ENCODE data around the gene GRN.
"Not testable (repeated sequence)": the region's sequence is repeated elsewhere in the genome, so short reads cannot be mapped to it uniquely, and the experiment has no call there.

The GRN gene

DNA sequence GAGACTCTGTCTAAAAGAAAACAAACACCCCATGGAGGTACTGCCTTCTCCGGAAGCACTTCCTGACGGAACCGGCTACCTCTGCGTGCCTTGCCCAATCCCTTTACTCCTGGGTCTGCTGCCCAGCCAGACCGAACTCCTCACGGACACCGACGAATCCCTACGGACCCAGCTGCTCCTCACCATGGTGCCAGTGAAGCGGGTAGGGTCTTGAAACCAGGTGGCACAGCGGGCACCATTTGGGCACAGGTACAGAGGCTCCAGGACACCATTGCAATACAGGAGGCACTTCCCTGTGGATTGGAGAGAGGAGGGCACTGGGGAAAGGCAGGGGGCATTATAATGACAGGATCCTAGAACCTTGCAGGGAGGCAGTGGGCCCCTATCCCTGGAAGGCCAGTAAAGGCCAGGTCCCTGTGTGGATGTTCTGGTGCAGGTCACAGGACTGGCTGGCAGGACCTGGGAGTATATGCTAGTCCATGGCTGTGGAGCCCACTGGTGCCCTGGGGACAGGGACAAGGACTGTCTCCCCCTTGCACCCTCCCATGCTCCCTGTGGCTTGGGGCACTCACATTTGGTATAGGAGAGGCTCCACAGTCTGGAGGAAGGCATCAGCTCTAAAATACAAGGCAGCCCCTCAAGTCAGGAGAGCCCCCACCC, 22.7 kb upstream of the GRN start:
- no peak for DNase-seq

DNA sequence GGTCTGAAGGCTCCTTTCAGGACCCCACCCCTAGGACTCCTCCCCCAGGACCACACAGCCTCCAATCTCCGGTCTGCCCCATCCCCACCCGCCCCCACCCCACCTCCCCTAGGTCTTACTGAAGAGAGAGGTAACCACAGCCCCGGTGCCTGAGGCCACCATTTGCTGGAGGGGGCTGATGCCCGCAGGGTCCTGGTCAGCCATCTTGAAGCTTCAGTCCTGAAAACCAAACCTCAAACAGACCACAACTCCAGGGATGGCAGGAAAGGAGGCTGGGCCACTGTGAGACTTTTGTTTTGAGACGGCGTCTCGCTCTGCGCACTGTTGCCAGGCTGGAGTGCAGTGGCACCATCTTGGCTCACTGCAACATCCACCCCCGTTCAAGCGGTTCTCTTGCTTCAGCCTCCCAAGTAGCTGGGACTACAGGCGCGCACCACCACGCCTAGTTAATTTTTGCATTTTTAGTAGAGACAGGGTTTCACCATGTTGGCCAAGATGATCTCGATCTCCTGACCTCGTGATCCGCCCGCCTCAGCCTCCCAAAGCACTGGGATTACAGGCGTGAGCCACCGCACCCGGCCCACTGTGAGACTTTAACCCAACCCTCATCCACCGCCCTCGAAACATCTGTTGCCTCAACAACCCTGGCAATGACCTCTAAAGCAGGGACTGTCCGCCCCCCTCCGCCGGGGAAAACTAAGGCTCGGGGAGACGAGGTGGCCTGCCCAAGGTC, 21.6 kb upstream of the GRN start:
- DNase-seq = no peak

DNA sequence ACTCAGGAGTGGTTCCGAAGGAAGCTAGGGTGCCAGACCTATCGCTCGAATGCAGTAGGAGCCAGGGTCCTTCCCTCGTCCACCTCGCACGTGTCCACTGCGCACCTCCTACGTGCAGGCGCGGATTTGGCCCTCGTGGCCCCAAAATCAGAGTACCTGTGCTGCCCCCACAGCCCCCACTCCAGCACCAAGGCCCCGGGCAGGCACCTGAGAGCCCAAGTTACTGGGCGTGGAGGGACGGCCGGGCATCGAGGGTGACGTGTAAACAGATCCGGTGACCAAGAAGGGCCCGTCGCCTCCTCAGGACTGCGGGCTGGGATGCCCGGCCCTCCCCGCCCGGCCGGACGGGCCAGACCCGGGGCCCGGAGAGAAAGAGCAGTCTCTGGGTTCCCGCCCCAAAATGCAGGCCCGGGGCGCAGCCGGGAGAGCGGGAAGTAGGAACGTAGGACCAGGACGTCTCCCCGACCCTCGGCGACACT, 21.0 kb upstream of the GRN start:
- no peak for DNase-seq

DNA sequence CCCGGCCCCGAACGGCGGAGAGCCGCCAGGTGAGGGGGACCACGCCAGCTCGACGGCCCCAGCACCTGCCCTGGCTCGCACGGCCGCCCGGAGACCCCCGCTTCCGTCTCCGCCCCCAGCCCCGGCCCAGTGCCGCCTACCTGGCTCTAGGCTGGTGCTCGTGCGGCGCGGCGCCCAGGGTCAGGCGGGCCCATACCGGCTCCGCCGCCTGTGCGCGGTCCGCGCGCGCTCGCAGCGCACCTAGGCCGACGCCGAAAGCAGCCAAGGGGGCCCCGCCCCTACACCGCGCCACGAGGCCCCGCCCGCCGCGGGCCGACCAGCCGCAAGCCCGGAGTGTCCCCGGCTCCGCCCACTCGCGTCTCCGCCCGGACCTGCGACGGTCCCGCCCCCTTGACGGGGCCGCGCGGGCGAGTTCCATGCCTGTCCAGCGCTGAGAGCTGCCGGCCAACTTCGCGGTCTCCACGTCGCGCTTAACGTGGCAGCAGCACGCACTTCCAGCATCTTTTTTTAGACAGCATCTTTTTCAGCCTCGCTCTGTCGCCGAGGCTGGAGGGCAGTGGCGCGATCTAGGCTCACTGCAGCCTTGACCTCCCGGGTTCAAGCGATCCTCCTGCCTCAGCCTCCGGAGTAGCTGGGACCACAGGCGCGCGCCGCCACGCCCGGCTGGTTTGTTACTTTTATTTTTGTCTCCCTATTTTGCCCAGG, 20.4 kb upstream of the GRN start, which contains the start of gene SLC25A39:
Gene SLC25A39 (minus strand): TSS at position 253 of the 705 bp plus-strand sequence. CDS start 1,261 bp downstream, outside the sequence.
- DNase-seq = peak; percentile 97

DNA sequence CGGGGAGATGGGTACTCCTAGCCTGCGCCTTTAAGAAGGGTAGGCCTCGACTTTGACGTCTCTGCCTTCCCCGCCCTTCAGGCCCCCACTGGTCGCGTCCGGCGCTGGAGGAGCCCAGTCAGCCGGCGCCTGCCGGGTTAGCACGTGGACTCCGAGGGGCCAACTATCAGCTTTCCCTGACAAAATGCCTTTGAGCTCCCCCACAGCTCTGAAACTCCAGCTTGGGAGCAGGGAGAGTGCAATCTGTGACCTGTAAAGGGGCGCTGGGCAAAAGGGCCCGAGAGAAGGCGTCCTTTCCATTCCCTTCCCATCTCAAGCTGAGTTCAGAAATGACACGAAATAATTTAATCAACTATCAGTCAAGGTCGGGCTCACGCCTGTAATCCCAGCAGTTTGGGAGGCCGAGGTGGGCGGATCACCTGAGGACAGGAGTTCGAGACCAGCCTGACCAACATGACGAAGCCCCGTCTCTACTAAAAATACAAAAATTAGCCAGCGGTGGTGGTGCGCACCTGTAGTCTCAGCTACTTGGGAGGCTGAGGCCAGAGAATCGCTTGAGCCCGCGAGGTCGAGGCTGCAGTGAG, 18.1 kb upstream of the GRN start:
- DNase-seq = peak; percentile 97

DNA sequence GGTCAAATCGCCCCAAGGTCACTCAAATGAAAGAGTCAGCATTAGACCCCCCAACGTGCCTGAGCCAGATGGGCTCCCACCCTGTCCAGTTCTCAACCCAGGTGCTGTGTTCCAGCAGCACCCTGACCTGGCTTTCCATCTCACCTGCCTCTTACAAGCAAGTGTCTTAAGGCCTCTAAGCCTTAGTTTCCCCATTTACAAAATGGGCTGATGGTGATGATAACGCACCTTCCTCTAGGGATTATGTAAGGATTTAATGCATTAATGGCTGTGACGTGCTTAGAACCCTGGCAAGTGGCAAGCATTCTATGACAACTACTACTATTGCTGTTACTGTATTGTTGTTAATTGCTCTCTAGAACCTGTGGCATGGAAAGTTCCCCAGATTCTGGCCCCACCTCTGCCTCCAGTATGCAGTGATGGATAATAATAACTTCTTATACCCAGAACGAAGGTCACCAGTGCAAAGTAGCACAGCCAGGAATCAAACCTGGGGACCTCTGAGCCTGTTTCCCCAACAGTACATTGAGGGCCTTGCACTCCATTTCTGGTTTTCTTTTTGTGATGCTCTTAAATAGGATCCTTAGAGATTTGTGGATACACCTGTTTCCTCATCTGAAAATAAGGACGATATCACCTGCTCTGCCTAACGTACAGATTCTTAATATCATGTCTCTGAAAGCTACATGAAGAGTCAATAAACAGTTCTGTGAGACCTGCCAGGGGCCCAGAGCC, 17.2 kb upstream of the GRN start:
- DNase-seq = no peak

DNA sequence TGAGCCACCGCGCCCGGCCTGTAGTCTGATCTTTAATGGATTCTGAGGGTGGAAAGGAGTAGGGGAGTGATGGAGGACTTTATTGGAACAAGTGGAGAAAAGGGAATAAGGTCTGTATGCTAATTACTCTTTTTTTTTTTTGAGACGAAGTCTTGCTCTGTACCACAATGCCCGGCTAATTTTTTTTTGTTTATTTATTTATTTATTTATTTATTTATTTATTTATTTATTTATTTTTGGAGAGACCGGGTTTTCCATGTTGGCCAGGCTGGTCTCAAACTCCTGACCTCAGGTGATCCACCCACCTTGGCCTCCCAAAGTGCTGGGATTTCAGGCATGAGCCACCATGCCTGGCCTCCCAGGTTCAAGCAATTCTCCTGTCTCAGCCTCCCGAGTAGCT, 15.6 kb upstream of the GRN start:
- not testable (repeated sequence) for DNase-seq

DNA sequence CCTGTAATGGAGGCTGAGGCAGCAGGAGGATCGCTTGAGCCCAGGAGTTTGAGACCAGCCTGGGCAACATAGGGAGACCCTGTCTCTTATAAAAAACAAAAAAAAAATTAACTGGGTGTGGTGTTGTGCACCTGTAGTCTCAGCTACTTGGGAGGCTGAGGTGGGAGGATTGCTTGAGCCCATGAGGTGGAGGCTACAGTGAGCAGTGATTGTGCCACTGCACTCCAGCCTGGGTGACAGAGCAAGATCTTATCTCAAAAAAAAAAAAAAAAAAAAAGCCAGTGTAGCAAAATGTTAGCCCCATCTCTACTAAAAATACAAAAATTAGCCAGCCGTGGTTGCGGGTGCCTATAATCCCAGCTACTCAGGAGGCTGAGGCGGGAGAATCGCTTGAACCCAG, 14.8 kb upstream of the GRN start:
- DNase-seq = not testable (repeated sequence)

DNA sequence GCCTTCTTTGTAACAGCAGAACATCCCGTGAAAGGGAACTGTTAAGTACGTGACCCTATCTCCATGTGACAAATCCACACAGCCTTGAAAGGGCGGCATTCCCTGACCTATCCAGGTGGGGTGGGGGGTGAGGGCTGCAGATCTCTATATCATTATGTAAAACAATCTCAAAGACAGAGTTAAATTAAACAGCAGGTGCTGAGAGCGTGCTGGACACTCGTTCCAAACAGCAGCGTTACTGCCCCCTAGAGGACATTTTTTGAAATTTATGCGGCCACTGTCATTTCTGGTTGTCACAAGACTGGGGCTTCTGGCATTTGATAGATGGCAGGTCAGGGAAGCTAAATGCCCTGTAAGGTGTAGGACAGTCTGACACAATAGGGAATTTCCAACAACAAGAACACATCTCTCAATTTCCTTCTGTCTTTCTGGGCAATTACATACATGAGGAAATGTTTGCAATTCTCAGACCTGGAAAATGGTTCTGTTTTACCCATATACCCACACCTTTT, 13.8 kb upstream of the GRN start:
- peak; percentile 96 for DNase-seq

DNA sequence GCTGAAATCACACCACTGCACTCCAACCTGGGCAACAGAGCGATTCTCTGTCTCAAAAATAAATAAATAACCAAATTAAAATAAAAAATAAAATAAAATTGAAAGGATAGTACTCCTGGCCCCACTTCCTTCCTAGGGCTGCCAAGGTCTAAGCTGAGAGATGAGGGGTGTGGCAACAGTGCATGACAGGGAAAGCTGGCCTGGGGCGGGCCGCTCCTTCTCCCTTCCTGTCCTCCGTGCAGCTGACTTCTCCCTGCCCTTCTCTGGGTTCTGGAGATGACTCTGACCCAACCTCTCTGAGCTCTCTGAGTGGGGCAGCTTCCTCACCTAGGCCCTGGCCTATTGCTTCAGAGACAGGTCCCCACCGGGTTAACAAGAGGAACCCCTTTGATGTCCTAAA, 11.7 kb upstream of the GRN start:
- DNase-seq = no peak

DNA sequence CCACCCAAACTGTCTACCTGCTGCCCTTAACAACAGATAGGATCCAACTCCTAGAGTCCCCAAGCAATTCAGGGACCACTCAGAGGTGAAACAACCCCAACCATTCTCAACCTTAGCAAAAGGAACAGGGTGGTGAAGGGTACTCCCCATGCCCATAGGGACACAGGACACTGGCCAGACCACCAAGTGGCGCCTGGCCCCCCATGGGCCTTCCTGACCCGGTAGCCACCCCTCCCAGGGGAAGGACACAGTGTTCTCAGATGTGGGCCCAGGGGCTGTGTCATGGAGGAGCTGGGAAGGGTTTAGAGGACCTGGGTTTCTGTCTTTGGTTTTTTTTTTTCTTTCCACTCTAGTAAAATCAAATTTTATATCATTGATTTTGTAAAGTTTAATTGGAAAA, 10.8 kb upstream of the GRN start:
- no peak for DNase-seq

DNA sequence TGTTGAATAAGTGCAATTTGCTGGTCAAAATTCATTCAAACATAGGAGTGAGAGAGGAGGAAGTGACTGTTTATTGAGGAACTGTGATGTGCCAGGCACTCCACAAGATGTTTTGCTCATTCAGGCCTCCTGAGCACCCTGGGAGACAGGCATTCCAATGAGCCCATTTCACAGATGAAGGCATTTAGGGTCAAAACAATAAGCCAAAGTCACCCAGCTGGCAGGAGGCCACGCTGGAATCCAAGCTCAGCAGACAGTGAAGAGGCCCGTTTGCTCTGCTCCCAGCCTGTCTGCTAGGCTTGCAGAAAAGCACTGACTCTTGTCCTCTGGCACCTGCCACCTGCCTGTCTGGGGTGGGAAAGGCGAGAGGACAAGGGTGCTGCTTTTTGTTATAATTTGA, 10.4 kb upstream of the GRN start:
- DNase-seq = no peak

DNA sequence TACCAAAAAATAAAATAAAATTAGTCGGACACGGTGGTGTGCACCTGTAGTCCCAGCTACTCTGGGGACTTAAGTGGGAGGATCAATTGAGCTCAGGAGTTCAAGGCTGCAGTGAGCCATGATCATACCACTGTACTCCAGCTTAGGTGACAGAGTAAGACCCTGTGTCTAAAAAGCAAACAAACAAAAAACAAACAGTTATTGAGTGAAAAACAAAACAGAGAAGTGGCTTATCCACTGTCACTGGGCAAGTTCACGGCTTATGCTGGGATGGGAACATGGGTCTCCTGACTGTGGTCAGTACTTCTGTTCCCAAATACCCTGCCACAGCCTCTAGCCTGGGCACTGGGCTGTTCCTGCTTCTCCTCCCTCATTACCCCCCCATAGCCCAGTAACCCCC, 9.5 kb upstream of the GRN start:
- DNase-seq = no peak

DNA sequence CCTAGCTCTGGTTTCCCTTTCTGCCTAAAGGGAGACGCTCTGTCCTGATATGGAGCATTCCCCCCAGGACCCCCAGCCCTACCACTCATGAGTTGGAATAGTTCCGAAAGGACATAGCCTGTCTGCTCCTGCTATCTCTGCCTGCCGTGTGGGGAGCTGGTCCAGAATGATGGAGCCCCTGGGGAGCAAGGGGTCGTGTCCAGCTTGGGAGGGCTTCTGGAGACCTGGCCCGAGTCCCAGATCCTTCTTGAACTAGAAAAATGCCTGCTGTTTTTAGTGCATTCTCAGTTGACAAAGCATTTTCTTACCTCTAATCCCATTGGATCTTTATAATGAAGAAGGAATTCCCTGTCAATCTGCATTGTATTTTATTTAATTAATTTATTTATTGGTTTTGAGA, 9.1 kb upstream of the GRN start:
- no peak for DNase-seq

DNA sequence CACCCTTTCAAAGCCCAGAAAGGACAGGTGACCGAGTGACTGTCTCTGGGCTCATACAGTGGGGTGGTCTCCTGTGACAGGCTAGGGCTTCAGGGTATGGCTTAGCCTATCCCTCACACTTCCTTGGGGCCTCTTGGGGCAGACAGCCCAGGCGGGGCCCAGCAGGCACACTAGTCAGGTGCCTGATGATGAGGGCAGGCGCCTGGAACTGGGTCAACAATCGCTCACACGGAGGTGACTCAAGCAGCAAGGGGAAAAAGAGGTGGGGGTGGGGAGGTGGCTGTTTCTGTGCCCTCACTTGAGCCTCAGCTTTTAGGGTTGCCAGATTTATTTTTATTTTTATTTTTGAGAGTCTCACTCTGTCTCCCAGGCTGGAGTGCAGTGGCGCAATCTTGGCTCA, 6.4 kb upstream of the GRN start:
- DNase-seq = no peak

DNA sequence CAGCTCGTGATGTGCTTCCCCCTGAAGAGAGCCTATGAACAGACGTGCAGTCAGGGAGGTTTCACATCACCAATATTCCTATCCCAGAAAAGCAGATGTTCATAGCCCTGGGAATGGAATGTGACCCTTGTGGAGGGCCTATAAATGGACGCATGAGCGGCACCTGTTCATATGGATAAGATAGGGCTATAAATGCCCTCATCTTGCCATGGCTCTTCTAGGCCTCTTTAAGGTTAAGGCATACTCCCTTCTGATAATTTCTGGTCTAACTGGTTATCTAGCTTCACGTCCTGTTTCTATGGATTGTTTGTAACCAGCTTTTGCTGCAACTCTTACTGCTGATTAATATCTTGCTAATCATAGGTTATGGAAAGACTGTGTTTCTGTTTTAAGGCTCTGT, 4.5 kb upstream of the GRN start:
- DNase-seq = not testable (repeated sequence)

DNA sequence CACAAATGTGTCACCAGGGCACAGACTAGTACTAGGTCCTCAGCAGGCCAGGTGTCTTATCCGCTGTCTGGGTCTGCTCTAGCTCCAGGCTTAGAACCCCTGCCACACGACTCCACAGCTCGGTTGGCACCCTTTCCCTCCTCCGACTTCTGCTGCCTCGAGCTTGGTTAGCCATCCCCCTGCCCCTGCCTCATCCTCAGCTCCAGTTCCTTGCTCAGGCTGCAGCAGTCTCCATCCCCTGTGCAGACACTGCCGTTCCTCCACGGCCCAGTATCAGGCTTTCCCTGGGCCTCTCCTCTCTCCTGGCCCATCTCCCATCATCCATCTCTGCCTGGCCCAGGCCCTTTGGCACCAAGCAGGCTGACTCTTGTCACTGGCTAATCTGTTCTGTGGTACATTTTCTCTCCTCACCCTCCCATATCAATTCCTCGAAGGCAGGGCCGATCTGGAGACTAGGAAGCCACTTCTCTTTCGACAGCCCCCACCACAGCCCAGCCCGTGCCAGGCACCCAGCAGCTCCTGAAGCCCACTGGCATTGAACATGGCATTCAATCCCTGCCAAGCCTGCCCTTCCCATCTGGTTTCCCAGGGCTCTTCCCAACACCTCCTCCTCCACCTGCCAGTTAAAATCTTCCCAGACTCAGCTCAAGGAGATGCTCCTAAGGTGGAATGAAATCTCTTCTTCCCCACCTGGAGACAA, 1.4 kb upstream of the GRN start:
- no peak for DNase-seq

DNA sequence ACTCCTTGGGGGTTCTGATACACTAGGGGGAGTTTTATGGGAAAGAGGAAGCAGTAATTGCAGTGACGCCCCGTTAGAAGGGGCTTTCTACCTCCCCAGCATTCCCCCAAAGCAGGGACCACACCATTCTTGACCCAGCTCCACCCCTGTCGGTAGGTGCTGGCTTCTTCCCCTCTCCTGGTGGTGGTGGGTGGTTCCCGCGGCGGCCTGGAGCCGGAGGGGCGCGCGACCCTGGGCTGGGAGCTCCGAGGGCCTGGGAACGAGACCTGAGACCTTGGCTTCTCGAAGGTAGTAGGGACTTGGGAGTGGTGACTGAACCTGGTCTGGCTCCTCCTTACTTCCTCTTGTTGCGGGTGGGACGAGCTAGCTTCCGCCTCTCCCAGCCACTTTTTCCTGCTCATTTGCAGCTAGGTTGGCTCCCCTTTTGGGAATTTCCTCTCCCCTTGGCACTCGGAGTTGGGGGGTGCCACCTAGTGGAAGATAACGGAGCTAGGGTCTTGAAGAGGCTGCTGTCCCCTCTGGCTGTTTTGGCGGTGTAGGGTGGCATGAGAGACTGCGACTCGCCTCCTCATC, 438 bp downstream of the GRN start:
- DNase-seq = peak; percentile 93

DNA sequence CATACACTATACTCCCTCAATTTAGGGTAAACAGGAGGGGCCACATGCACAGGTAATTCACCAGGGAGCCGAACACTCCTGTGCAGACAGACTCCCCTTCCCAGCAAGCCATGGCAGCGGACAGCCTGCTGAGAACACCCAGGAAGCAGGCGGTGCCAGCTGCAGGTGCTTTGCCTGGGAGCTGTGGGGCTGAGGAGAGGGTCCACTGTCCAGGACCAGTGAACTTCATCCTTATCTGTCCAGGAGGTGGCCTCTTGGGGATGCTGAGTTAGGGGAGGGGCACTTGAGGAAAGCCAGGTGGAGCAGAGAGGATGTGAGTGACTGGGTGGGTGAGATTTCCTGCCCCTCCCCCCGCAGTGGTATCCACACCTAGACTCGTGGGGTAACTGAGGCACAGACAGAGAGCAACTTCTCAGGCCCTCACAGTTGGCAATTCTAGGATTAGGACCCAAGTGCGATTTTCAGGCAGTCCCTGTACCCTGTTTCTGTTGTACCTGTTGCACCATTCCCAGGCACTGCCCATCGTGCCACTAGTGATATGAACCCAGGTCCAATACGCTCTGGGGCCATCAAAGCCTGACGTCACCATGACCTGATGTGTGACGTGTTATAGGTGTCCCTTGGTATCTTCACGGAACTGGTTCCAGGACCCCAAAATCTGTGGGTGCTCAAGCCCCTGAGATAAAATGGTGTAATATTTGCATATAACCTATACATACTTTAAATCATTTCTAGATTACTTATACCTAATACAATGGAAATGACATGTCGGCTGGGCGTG, 1.2 kb downstream of the GRN start:
- no peak for DNase-seq

DNA sequence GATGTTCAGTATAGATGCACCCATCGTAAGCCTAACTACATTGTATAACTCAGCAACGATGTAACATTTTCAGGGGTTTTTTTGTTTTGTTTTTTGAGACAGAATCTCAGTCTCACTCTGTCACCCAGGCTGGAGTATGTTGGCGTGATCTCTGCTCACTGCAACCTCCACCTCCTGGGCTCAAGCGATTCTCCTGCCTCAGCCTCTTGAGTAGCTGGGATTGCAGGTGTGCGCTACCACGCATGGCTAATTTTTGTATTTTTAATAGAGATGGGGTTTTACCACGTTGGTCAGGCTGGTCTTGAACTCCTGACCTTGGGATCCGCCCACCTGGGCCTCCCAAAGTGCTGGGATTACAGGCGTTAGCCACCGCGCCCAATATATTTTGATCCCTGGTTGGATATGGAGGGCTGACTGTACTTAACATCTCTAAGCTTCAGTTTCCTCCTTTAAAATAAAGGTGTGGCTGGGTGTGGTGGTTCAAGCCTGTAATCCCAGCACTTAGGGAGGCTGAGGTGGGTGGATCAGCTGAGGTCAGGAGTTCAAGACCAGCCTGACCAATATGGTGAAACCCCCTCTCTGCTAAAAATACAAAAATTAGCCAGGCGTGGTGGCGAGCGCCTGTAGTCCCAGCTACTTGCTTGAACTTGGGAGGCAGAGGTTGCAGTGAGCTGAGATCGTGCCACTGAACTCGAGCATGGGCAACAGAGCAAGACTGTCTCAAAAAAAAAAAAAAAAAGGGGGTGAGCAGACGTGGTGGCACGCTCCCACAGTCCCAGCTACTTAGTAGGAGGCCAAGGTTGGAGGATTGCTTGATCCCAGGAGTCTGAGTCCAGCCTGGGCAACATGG, 2.3 kb downstream of the GRN start:
- DNase-seq = not testable (repeated sequence)
